ENCODE results near the gene FBXL13. TPM values are rescaled to one million over a fixed set of nuclear protein-coding genes. Genes with fewer than 3 reads are reported as not detected.

The FBXL13 gene
- polyA plus RNA-seq, 1 of the 3 experiments (the other 2 are of a cell fraction): 1.1 TPM

- Histone ChIP-seq H3K9me3 (no peaks in the 10 kb centered on the region), H2AFZ (ENCODE audit: low read depth) (no peak overlapping the region), H3F3A (replicated peaks; ENCODE audit: insufficient read depth) (peaks cover 6% of the 10 kb centered on the region), H3K36me3 (replicated peaks in 1 of 2; ENCODE audit: control insufficient read depth in 1 of 2, insufficient read depth in 2 of 2, low read length in 1 of 2) (no peaks in the 10 kb centered on the region), H3K4me3 (ENCODE audit: low read depth in 2 of 2, low read length in 1 of 2) (no peak overlapping the region), H3K9ac (no peak overlapping the region), H3K9me2 (no peaks in the 10 kb centered on the region), H3K4me2 (no peak overlapping the region), H3K4me1 (ENCODE audit: control insufficient read depth in 1 of 2, insufficient read depth in 2 of 2, low read depth in 1 of 2, low read length in 1 of 2) (peaks cover 0 to 10% of the 10 kb centered on the region in 2 experiments; a peak in 2 of 4 replicates), H3K27me3 (ENCODE audit: insufficient read depth) (no peaks in the 10 kb centered on the region), H4K20me1 (ENCODE audit: insufficient read depth) (no peaks in the 10 kb centered on the region), H3K27ac (ENCODE audit: low read depth in 2 of 2, low read length in 1 of 2) (no peak overlapping the region), H3K79me2 (ENCODE audit: insufficient read depth) (peaks cover 16% of the 10 kb centered on the region)
- ChIA-PET POLR2A (interaction anchor here (0.6 kb wide), 1 partner anchor 219 kb away, joined by 4 read pairs; no protein-coding TSS in a partner anchor), CTCF (interaction anchor here (1.0 to 7.2 kb wide), 2 partner anchors 10 to 14 kb away, joined by 3 to 54 read pairs; no protein-coding TSS in a partner anchor)
- TF ChIP-seq TCF12 (IDR thresholded peaks at IDR 0.05) (no peak), ELF1 (IDR thresholded peaks at IDR 0.05) (no peak), RCOR1 (IDR thresholded peaks at IDR 0.05; ENCODE audit: low read length) (no peak), GABPA (IDR thresholded peaks at IDR 0.05; ENCODE audit: low read depth) (no peak), MAX (IDR thresholded peaks at IDR 0.05; ENCODE audit: low read depth) (no peak), EP300 (IDR thresholded peaks at IDR 0.05; ENCODE audit: borderline replicate concordance in 1 of 2, low read depth in 1 of 2, low read length in 1 of 2) (no peak), GATA2 (CRISPR knock-in tag; IDR thresholded peaks at IDR 0.05) (no peak), PBX3 (IDR thresholded peaks at IDR 0.05) (no peak), USF2 (IDR thresholded peaks at IDR 0.05; ENCODE audit: borderline replicate concordance, low read depth, low read length) (no peak), POLR2AphosphoS5 (IDR thresholded peaks at IDR 0.05; ENCODE audit: low read depth, low read length) (no peak), SMC3 (IDR thresholded peaks at IDR 0.05; ENCODE audit: low read depth, low read length) (no peak), MXI1 (IDR thresholded peaks at IDR 0.05; ENCODE audit: low read depth, low read length) (no peak), CTCF (IDR thresholded peaks at IDR 0.05) (no peak), NRF1 (IDR thresholded peaks at IDR 0.05; ENCODE audit: low read depth, low read length) (no peak), ZBTB33 (IDR thresholded peaks at IDR 0.05; ENCODE audit: borderline replicate concordance, low read depth) (no peak), IRF3 (IDR thresholded peaks at IDR 0.05; ENCODE audit: low read depth, low read length) (no peak), SIN3A (IDR thresholded peaks at IDR 0.05; ENCODE audit: borderline replicate concordance, low read depth, low read length) (no peak), FOXJ3 (CRISPR knock-in tag; IDR thresholded peaks at IDR 0.05) (no peak), EZH2phosphoT487 (IDR thresholded peaks at IDR 0.05; ENCODE audit: borderline replicate concordance, low read depth) (no peak)
- 89% methylated on average over 2 of the region's 2 CpGs for WGBS (ENCODE audit: low lambda C conversion rate)
- DNase-seq: no peak
Observed at GRCh38 chr7:103071000-103071399, 3.6 kb downstream of the FBXL13 start.
